Neural cell (in vitro differentiated cells): Measurements from ENCODE around the gene GPC3.

ENCODE experiments used
- EZH2 ChIP-seq: fragments of 200-600, 300-800 bp; shearing (Covaris generic), sonication (generic); IDR thresholded peaks from 2 replicates; pipeline ENCODE4 v1.6.1; 2014; ENCODE audit warnings: antibody characterized with exemption, low read length, borderline replicate concordance, mild to moderate bottlenecking; ENCODE audit not compliant: insufficient read depth, poor library complexity, severe bottlenecking
- POLR2AphosphoS5 ChIP-seq: IDR thresholded peaks from 2 replicates; pipeline ENCODE4 v1.6.1; 2012
- REST ChIP-seq: IDR thresholded peaks from 2 replicates; pipeline ENCODE4 v1.6.1; 2012; ENCODE audit warnings: borderline replicate concordance
- TAF1 ChIP-seq: IDR thresholded peaks from 2 replicates; pipeline ENCODE4 v1.6.1; 2012; ENCODE audit warnings: low read depth
- TF ChIP-seq, protein P1 (sequence below): fragments of 450-650 bp; IDR thresholded peaks from 2 replicates; pipeline ENCODE4 v1.5.1; 2014; ENCODE audit warnings: antibody characterized with exemption, mild to moderate bottlenecking, moderate library complexity; ENCODE audit not compliant: poor library complexity, severe bottlenecking

GRCh38 chrX:133973704-133974103 lies 11.7 kb downstream of the GPC3 start:
- TF ChIP-seq POLR2AphosphoS5 (no peak), TAF1 (no peak), EZH2 (no peak), REST (no peak)
- TF ChIP-seq, protein P1, sequence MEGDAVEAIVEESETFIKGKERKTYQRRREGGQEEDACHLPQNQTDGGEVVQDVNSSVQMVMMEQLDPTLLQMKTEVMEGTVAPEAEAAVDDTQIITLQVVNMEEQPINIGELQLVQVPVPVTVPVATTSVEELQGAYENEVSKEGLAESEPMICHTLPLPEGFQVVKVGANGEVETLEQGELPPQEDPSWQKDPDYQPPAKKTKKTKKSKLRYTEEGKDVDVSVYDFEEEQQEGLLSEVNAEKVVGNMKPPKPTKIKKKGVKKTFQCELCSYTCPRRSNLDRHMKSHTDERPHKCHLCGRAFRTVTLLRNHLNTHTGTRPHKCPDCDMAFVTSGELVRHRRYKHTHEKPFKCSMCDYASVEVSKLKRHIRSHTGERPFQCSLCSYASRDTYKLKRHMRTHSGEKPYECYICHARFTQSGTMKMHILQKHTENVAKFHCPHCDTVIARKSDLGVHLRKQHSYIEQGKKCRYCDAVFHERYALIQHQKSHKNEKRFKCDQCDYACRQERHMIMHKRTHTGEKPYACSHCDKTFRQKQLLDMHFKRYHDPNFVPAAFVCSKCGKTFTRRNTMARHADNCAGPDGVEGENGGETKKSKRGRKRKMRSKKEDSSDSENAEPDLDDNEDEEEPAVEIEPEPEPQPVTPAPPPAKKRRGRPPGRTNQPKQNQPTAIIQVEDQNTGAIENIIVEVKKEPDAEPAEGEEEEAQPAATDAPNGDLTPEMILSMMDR, result no peak
